ENCODE results near the gene CRAT. TPM values are rescaled to one million over a fixed set of nuclear protein-coding genes. Genes with fewer than 3 reads are reported as not detected.
A peak's percentile ranks its signal among the peaks of the same experiment; 100 is the strongest.

CRAT gene
- total RNA-seq (26.0 TPM), polyA plus RNA-seq (ENCODE audit: insufficient read depth in 1 of 8, insufficient read length in 8 of 8, low replicate concordance in 1 of 8) (10 to 100 TPM; 34.0 to 54.9 (median 43.6) TPM)
- long read RNA-seq, donor 1, partial matches to known transcripts: 0 of 3 reads
- long read RNA-seq, donor 1, other reads (novel, unspliced or antisense): 0 of 3 reads
- long read RNA-seq, donor 2, partial matches to known transcripts: 0 of 1 reads
- long read RNA-seq, donor 2, other reads (novel, unspliced or antisense): 0 of 1 reads
- long read RNA-seq, donor 3, transcript CRAT-207 (15 exons, 2,253 nt): minor isoform, 6 of 15 reads
- long read RNA-seq, donor 3, transcript CRAT-201 (14 exons, 2,763 nt): major isoform, 7 of 15 reads
- long read RNA-seq, donor 3, partial matches to known transcripts: 0 of 15 reads
- long read RNA-seq, donor 3, other reads (novel, unspliced or antisense): 0 of 15 reads
- long read RNA-seq, donor 4, partial matches to known transcripts: 6 of 10 reads
- long read RNA-seq, donor 4, other reads (novel, unspliced or antisense): 0 of 10 reads
- long read RNA-seq, donor 5, partial matches to known transcripts: 8 of 16 reads
- long read RNA-seq, donor 5, other reads (novel, unspliced or antisense): 0 of 16 reads
- long read RNA-seq, donor 6, transcript CRAT-201 (14 exons, 2,763 nt): major isoform, 10 of 12 reads
- long read RNA-seq, donor 6, partial matches to known transcripts: 0 of 12 reads
- long read RNA-seq, donor 6, other reads (novel, unspliced or antisense): 0 of 12 reads
- long read RNA-seq, donor 7, partial matches to known transcripts: 10 of 14 reads
- long read RNA-seq, donor 7, other reads (novel, unspliced or antisense): 0 of 14 reads
- long read RNA-seq, donor 8, partial matches to known transcripts: 0 of 2 reads
- long read RNA-seq, donor 8, other reads (novel, unspliced or antisense): 0 of 2 reads
- long read RNA-seq, donor 9, partial matches to known transcripts: 0 of 5 reads
- long read RNA-seq, donor 9, other reads (novel, unspliced or antisense): 0 of 5 reads
- long read RNA-seq, donor 10, transcript CRAT-201 (14 exons, 2,763 nt): major isoform, 5 of 13 reads
- long read RNA-seq, donor 10, partial matches to known transcripts: 6 of 13 reads
- long read RNA-seq, donor 10, other reads (novel, unspliced or antisense): 0 of 13 reads
- long read RNA-seq, donor 11, transcript CRAT-201 (14 exons, 2,763 nt): major isoform, 8 of 13 reads
- long read RNA-seq, donor 11, partial matches to known transcripts: 0 of 13 reads
- long read RNA-seq, donor 11, other reads (novel, unspliced or antisense): 0 of 13 reads

DNA sequence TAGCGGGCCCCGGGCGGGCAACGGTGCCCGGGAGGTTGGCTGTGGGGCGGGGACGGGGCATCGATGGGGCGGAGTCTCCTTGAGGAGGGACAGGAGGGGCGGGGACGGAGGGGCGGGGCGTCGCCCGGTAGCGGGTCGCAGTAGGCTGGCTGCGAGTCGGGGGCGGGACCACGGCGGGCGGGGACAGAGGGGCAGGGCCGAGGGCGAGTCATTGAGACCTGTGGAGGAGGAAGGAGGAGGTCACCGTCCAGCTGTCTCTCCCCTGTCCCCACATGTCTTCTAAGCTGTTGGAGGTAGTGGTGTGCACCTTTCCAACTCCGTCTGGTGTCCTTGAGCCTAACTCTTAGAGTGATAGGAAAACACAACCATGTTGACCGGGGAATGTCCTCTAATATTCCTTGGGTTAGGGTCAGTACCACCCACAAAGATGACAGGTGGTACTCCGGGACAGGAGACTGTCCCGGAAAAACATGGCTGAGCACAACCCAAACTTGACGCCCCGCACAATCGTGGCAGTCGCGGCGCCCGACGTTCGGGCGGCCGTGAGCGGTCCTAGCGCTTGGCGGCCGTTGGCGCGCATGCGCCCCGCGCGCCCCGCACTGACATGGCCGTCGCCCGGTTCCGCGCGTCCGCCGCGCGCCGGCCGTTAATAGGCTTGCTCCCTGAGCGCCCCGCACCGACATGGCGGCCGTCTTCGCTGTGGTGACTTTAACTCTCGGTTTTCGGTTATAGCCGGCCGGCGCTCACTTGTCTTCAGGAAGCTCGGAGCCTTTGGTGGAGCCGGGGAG lies at the start of gene CRAT, which contains the start of gene PTPA:
CRAT (minus strand) TSS at position 54 of the 788 bp plus-strand sequence. CDS start 284 bp downstream, outside the sequence.
PTPA (plus strand) TSS at position 676 of the 788 bp plus-strand sequence. CDS start 186 bp downstream, outside the sequence.
- Histone ChIP-seq H3K4me1 (ENCODE audit: control insufficient read depth, insufficient read depth, low read length) (peaks cover 24% of the 10 kb centered on the region), H3K4me3 (ENCODE audit: low read length) (peak within 1 kb of the TSS; percentile 78), H3K27me3 (ENCODE audit: control insufficient read depth, insufficient read depth, low read length) (no peaks in the 10 kb centered on the region), H3K27ac (ENCODE audit: low read length) (peak within 1 kb of the TSS; percentile 97), H3K9me3 (replicated peaks; ENCODE audit: control insufficient read depth, low read depth, low read length) (no peaks in the 10 kb centered on the region), H3K36me3 (ENCODE audit: control insufficient read depth, insufficient read depth, low read length) (peaks cover 28% of the 10 kb centered on the region)
- under 1% methylated on average over 55 of the region's 77 CpGs for WGBS (ENCODE audit: insufficient coverage)
- DNase-seq: peak; percentile 97

- Histone ChIP-seq H3K27ac (ENCODE audit: low read length) (no peak overlapping the region), H3K36me3 (ENCODE audit: control insufficient read depth, insufficient read depth, low read length) (peaks cover 11% of the 10 kb centered on the region), H3K4me3 (ENCODE audit: low read length) (no peak overlapping the region), H3K27me3 (ENCODE audit: control insufficient read depth, insufficient read depth, low read length) (no peaks in the 10 kb centered on the region), H3K4me1 (ENCODE audit: control insufficient read depth, insufficient read depth, low read length) (no peaks in the 10 kb centered on the region), H3K9me3 (replicated peaks; ENCODE audit: control insufficient read depth, low read depth, low read length) (no peaks in the 10 kb centered on the region)
- no peak for DNase-seq
- 84% methylated on average over 10 of the region's 10 CpGs for WGBS (ENCODE audit: insufficient coverage)
Measured at GRCh38 chr9:129156163-129156562, 45.6 kb upstream of the CRAT start.

DNA sequence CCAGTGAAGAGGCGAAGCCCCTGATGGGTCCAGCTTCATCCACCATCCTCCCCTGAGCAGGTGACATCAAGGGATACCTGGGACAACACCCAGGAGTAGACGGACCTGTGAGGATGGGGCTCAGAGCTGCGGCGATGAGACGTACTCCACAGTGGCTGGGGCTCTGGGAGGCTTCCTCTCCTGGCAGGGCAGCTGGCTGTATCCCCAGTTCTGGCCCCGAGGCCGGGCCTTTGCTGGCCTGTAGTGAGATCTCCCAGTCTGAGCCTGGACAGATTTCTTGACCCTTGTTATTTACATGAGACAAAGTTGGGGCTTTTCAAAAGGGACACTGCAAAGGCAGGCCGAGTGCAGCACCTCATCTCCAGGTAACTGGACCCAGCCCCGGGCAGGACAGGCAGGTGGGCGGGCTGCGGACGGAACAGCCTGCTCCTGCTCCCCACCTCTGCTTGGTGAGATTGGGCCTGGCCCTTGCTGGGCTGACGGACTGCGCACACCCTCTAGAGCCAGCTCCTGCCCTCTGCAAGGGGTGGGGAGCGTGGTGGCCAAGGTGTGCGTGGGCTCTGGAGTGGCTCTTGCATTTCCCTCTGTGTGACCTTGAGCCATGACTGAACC lies 44.4 kb upstream of the CRAT start:
- no peaks in the 10 kb centered on the region for H3K27me3 ChIP-seq (ENCODE audit: control insufficient read depth, insufficient read depth, low read length)
- no peaks in the 10 kb centered on the region for H3K9me3 ChIP-seq (replicated peaks; ENCODE audit: control insufficient read depth, low read depth, low read length)
- H3K4me3 ChIP-seq (ENCODE audit: low read length): no peak overlapping the region
- 78% methylated on average over 15 of the region's 16 CpGs for WGBS (ENCODE audit: insufficient coverage)
- no peaks in the 10 kb centered on the region for H3K4me1 ChIP-seq (ENCODE audit: control insufficient read depth, insufficient read depth, low read length)
- no peak overlapping the region for H3K27ac ChIP-seq (ENCODE audit: low read length)
- DNase-seq: no peak
- peaks cover 22% of the 10 kb centered on the region for H3K36me3 ChIP-seq (ENCODE audit: control insufficient read depth, insufficient read depth, low read length)

GRCh38 chr9:129151469-129151868 lies 40.9 kb upstream of the CRAT start:
- Histone ChIP-seq H3K9me3 (replicated peaks; ENCODE audit: control insufficient read depth, low read depth, low read length) (no peaks in the 10 kb centered on the region), H3K27ac (ENCODE audit: low read length) (no peak overlapping the region), H3K4me3 (ENCODE audit: low read length) (no peak overlapping the region), H3K36me3 (ENCODE audit: control insufficient read depth, insufficient read depth, low read length) (peaks cover 52% of the 10 kb centered on the region), H3K4me1 (ENCODE audit: control insufficient read depth, insufficient read depth, low read length) (peaks cover 30% of the 10 kb centered on the region), H3K27me3 (ENCODE audit: control insufficient read depth, insufficient read depth, low read length) (no peaks in the 10 kb centered on the region)
- 90% methylated on average over 15 of the region's 15 CpGs for WGBS (ENCODE audit: insufficient coverage)
- DNase-seq: no peak

DNA sequence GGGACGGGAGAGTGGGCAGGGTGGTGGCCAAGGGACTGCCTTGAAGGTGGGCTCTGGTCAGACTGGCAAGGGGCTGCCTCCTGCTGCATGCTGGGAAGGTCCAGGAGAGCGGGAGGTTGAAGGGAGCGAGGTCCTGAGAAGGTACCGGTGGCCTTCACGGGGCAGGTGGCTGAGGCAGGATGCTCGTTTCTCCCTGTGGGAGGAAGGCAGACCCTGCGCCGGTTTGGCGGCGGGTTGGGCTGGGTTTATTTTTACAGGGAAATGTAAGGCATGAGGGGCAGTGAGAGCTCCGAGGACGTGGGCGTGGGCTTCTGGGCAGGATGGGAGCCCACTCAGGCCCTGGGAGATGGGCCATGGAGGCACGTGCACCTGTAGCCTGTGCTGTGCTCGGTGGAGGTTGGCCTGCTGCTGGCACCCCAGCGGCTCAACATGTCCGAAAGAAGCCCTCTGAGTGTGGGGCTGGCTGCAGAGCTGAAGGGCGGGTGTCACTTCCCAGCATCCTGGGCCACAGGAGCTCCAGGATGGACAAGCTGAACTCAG lies 40.1 kb upstream of the CRAT start:
- no peak for DNase-seq
- 78% methylated on average over 15 of the region's 18 CpGs for WGBS (ENCODE audit: insufficient coverage)
- H3K4me3 ChIP-seq (ENCODE audit: low read length): no peak overlapping the region
- peaks cover 52% of the 10 kb centered on the region for H3K36me3 ChIP-seq (ENCODE audit: control insufficient read depth, insufficient read depth, low read length)
- H3K27ac ChIP-seq (ENCODE audit: low read length): no peak overlapping the region
- H3K4me1 ChIP-seq (ENCODE audit: control insufficient read depth, insufficient read depth, low read length): peaks cover 37% of the 10 kb centered on the region
- no peaks in the 10 kb centered on the region for H3K27me3 ChIP-seq (ENCODE audit: control insufficient read depth, insufficient read depth, low read length)
- no peaks in the 10 kb centered on the region for H3K9me3 ChIP-seq (replicated peaks; ENCODE audit: control insufficient read depth, low read depth, low read length)

GRCh38 chr9:129150122-129150521 lies 39.5 kb upstream of the CRAT start:
- Histone ChIP-seq H3K36me3 (ENCODE audit: control insufficient read depth, insufficient read depth, low read length) (peaks cover 52% of the 10 kb centered on the region), H3K9me3 (replicated peaks; ENCODE audit: control insufficient read depth, low read depth, low read length) (no peaks in the 10 kb centered on the region), H3K27ac (ENCODE audit: low read length) (no peak overlapping the region), H3K27me3 (ENCODE audit: control insufficient read depth, insufficient read depth, low read length) (no peaks in the 10 kb centered on the region), H3K4me3 (ENCODE audit: low read length) (no peak overlapping the region), H3K4me1 (ENCODE audit: control insufficient read depth, insufficient read depth, low read length) (peaks cover 44% of the 10 kb centered on the region)
- no peak for DNase-seq
- WGBS (ENCODE audit: insufficient coverage): 80% methylated on average over 10 of the region's 10 CpGs

DNA sequence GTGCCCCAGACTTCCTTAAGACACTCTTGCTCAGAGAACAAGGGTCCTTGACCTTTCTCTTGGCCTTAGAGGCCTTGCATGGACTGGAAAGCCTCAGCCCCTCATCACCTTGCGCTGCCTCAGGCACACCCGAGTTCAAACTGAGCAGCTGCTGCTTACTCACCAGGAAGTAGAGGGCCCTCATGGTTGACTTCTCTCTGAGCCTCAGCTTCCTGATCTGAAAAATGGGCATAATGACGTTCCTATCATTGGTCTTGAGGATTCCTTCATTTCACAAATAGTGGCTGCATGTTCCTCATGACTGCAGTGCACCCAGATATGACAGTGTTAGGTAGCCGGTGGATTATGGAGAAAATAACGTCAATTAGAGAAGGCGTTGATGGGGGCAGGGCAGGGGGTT lies 38.8 kb upstream of the CRAT start:
- no peak for DNase-seq
- H3K9me3 ChIP-seq (replicated peaks; ENCODE audit: control insufficient read depth, low read depth, low read length): no peaks in the 10 kb centered on the region
- no peaks in the 10 kb centered on the region for H3K27me3 ChIP-seq (ENCODE audit: control insufficient read depth, insufficient read depth, low read length)
- H3K4me3 ChIP-seq (ENCODE audit: low read length): no peak overlapping the region
- H3K4me1 ChIP-seq (ENCODE audit: control insufficient read depth, insufficient read depth, low read length): peaks cover 50% of the 10 kb centered on the region
- WGBS (ENCODE audit: insufficient coverage): 76% methylated on average over 5 of the region's 6 CpGs
- H3K36me3 ChIP-seq (ENCODE audit: control insufficient read depth, insufficient read depth, low read length): peaks cover 53% of the 10 kb centered on the region
- no peak overlapping the region for H3K27ac ChIP-seq (ENCODE audit: low read length)

- Histone ChIP-seq H3K27me3 (ENCODE audit: control insufficient read depth, insufficient read depth, low read length) (no peaks in the 10 kb centered on the region), H3K9me3 (replicated peaks; ENCODE audit: control insufficient read depth, low read depth, low read length) (no peaks in the 10 kb centered on the region), H3K4me3 (ENCODE audit: low read length) (no peak overlapping the region), H3K4me1 (ENCODE audit: control insufficient read depth, insufficient read depth, low read length) (peaks cover 57% of the 10 kb centered on the region), H3K27ac (ENCODE audit: low read length) (no peak overlapping the region), H3K36me3 (ENCODE audit: control insufficient read depth, insufficient read depth, low read length) (peaks cover 60% of the 10 kb centered on the region)
- WGBS (ENCODE audit: insufficient coverage): 45% methylated on average over 2 of the region's 6 CpGs
- DNase-seq: no peak
Measured at GRCh38 chr9:129148463-129149204, 38.0 kb upstream of the CRAT start.

Data from muscle of leg (tissue), 16 donors.